Measurements from ENCODE around the gene CHST12.

The CHST12 gene

GRCh38 chr7:2478399-2478785 lies 75.0 kb downstream of the CHST12 start:
- FAIRE-seq = peak; percentile 98
- no peak for DNase-seq (ENCODE audit: low spot score)

DNA sequence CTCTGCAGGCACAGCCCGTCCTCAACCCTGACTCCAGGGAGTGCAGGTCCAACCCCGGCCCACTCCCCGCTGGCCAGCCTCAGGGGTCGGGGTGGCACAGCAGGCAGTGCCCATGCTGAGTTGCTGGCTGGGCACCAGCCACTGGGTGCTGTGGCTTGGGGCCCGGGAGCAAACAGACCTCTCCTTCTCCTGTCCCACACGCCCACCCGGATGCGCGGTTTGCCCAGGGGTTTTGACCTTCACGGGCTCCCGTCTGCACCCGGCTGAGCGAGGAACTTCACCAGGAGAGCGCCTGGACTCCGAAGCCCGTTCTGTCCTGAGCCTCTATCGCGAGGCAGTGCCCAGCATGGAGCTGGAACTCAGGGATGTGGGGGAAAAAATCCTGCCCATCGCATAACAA lies 75.4 kb downstream of the CHST12 start:
- DNase-seq (ENCODE audit: low spot score) (no peak), FAIRE-seq (no peak)

DNA sequence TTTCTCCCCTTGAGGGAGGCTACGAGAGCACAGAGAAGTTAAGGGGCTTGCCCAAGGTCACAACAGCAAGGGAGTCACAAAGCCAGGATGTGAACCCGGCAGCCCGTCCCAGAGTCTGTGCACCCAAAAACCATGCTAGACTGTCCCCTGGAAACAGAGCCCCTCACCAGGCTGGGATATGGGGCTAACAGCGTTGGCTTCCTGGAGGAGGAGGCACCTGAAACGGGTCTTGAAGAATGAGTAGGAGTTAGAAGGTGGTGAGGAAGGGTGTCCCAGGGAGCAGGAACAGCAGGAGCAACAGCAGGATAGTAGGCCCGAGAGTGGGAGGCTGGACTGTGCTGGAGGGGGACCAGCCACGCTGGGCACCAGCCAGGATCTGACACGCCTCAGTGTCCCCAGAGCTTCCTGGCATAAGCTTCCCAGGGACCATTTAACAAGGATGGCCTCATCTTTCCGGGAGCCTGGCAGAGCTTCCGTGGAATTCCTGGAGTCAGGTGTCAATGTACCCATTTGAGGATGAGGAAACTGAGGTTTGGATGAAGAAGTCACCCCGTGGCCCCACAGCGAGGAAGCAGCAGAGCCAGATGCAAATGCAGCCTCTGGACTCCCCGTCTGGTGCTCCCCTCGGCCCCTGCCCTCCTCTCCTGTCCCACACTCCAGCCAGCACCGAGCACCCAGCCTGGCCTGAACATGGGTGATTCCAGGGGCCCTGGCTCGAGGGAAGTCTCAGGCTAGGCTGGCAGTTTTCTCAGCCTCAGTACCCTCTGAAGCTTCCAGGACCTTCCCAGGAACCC lies 76.1 kb downstream of the CHST12 start:
- DNase-seq (ENCODE audit: low spot score) (no peak), FAIRE-seq (peak; percentile 69)

DNA sequence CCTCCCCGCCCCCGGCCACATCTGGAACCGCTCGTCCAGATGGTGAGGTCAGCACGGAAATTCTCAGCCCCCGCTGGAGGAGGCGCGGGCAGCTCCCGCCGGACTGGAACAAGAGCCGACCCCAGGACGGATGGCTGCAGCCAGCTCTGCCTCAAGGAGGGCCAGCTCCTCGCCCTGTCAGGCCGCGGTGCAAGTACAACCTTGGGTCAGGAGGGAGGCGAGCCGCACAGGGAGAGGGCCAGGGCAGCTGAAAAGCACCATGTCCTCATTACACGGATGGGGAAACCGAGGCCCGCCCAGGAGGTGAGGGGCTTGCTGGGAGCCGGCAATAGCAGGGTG lies 76.6 kb downstream of the CHST12 start:
- DNase-seq (ENCODE audit: low spot score) (no peak), FAIRE-seq (peak; percentile 75)

DNA sequence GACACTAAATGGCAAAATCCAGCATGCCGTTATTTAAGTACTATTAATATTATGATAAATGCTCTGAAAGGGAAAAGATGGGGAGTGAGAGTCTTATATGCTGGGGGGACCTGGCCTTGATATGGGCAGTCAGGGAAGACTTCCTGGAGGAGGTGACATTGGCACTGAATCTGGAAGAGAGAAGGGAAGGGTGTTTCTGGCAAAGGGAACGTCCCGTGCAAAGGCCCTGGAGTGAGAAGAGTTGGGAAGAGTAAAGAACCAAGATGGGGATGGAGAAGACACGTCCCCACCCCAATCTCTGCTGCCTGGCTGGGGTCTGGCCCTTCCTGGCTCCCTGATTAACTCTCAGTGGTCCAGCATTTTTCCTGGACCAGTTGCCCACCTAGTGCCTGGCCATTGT lies 77.8 kb downstream of the CHST12 start:
- FAIRE-seq (no peak), DNase-seq (ENCODE audit: low spot score) (no peak)

DNA sequence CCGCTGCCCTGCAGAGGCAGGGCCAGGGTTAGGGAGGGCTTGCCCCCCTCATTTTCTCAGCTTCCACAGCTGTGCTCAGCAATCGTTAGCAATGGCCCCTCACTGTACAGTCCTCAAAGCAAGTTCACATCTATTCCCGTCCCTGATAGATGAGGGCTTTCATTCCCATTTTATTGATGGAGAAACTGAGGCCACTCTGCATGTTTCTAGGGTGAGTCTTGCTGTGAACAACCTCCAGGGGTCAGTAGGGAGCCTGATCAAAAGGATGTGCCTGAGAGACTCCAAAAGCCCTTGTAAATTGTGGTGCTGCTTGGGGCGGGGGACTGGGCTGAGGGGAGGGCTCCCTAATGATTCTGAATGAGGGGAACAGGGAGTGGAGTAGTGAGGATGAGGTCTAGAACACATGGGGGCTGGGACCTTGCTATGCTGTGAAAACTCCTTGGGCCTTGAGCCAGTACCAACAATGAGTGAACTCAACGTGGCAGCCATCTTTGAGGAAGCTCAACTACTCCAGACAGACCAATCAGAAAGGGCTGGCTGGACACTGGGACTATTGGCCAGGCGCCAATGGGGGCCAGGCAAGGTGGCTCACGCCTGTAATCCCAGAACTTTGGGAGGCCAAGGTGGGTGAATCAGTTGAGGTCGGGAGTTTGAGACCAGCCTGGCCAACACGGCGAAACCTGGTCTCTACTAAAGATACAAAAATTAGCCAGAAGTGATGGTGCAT lies 79.5 kb downstream of the CHST12 start:
- DNase-seq (ENCODE audit: low spot score) (no peak), FAIRE-seq (peak; percentile 90)

GRCh38 chr7:2483494-2483893 lies 80.1 kb downstream of the CHST12 start:
- no peak for DNase-seq (ENCODE audit: low spot score)
- FAIRE-seq = no peak

- no peak for FAIRE-seq
- DNase-seq (ENCODE audit: low spot score) = no peak
Measured at GRCh38 chr7:2484868-2485267, 81.5 kb downstream of the CHST12 start.

- no peak for DNase-seq (ENCODE audit: low spot score)
- FAIRE-seq = no peak
Measured at GRCh38 chr7:2487586-2488271, 84.3 kb downstream of the CHST12 start.

GRCh38 chr7:2488272-2488645 lies 84.8 kb downstream of the CHST12 start:
- peak; percentile 69 for FAIRE-seq
- no peak for DNase-seq (ENCODE audit: low spot score)

DNA sequence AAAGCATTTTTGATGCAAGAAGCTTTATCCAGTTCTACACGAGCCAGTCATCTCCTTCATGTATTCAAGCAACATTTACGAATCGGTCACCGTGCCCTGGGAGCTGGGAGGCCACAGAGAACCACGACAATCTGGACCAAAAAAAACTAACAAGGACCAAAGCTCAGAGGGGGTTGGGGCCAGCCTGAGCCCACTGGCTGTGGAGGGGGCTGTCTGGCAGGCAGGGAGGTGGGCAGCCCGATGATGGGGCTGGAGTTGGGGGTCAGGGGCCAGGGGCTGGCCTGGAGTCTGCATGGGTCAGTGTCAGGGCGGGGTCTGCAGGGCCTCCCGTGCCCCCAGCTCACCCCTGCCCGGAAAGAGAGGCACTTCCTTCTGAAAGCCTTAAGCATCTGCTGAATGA lies 85.3 kb downstream of the CHST12 start:
- no peak for DNase-seq (ENCODE audit: low spot score)
- FAIRE-seq = peak; percentile 27

- FAIRE-seq = no peak
- no peak for DNase-seq (ENCODE audit: low spot score)
Measured at GRCh38 chr7:2490181-2490651, 86.8 kb downstream of the CHST12 start.

GRCh38 chr7:2492038-2492437 lies 88.6 kb downstream of the CHST12 start:
- DNase-seq (ENCODE audit: low spot score) (no peak), FAIRE-seq (no peak)

DNA sequence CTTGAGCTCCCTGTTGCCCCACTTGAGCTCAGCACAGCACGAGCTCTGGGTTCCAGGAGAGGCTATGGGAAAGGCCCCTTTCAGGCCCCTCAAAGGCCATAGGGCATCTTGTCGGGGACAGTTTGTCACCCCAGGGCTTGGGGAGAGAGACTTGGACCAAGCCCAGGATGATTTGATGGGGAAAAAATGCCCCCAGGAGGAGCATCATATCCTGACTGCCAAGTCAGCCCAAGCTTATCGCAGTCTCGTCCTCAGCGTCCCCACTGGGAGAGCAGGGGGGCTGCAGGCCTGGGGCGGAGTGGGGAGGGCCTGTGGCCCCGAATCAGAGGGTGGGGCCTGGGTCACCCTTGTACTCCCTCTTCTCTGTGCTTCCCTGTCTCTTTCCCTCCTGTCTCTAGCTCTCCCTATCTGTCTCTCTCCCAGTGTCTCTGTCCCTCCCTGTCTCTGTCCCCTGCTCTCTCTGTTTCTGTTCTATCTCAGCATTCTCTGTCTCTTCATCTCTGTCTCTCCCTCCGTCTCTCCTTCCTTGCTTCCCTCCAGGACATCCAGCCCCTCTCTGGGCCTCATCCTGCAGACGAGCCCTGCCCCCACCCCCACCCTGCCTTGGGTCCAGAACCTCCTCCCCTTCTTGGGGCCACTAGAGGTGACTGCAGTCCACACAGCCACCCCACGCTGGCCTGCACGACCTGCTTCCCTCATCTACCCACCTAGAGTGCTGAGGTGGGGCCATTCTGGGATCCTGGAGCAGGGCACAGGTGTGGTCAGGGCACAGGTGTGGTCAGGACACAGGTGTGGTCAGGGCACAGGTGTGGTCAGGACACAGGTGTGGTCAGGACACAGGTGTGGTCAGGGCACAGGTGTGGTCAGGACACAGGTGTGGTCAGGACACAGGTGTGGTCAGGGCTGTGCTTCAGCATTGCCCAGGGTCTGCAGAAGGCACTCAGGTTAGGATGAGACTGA lies 90.1 kb downstream of the CHST12 start:
- DNase-seq (ENCODE audit: low spot score) = no peak
- peak; percentile 97 for FAIRE-seq

- DNase-seq (ENCODE audit: low spot score) (no peak), FAIRE-seq (peak; percentile 89)
Measured at GRCh38 chr7:2494191-2495130, 91.0 kb downstream of the CHST12 start.

GRCh38 chr7:2495418-2496299 lies 92.2 kb downstream of the CHST12 start:
- peak; percentile 87 for FAIRE-seq

GRCh38 chr7:2496375-2496774 lies 93.0 kb downstream of the CHST12 start:
- DNase-seq (ENCODE audit: low spot score) (no peak), FAIRE-seq (peak; percentile 75)

More at GRCh38 chr7:2495418-2496299, 92.2 kb downstream of the CHST12 start:
- DNase-seq (ENCODE audit: low spot score) = no peak

DNA sequence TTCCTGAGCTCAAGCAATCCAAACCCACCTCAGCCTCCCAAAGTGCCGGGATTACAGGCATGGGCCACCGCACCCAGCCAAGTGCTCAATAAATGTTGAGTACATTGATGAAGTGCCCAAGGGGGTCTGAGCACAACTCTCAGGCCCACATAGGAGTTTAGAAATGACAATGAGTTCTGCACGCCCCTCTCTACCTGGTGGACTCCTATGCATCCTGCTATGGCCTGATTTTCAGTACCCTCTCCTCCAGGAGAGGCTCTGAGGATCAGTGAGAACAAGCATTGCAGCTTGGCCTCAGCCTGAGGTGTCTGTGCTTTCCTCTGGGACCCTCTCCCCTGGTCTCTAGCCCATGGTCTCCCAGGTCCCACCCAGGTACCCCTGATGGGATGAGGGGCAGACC lies 93.7 kb downstream of the CHST12 start:
- FAIRE-seq (no peak), DNase-seq (ENCODE audit: low spot score) (no peak)

Data from urothelium cell line (cell line).